Peyer's patch (tissue), 4 donors: Measurements from ENCODE around the gene ANKRD55. TPM values are rescaled to one million over a fixed set of nuclear protein-coding genes. Genes with fewer than 3 reads are reported as not detected.
"Not testable (repeated sequence)": the region's sequence is repeated elsewhere in the genome, so short reads cannot be mapped to it uniquely, and the experiment has no call there.

Source experiments
- DNase-seq, 3 donors: peaks; one replicate each; pipeline ENCODE4 v3.0.0-alpha.2; 2017 to 2019
- H3K27ac ChIP-seq, 4 donors: fragments of 200-600 bp; sonication (generic); one replicate each; pipeline ENCODE4 v1.5.1; 2016 to 2019
- H3K27me3 ChIP-seq, 2 donors: fragments of 200-600 bp; sonication (generic); one replicate each; pipeline ENCODE4 v1.5.1; 2019
- H3K36me3 ChIP-seq, 3 donors: fragments of 200-600 bp; sonication (generic); one replicate each; pipeline ENCODE4 v1.5.1; 2016 to 2019
- H3K4me1 ChIP-seq, 4 donors: fragments of 200-600 bp; sonication (generic); one replicate each; pipeline ENCODE4 v1.5.1; 2016 to 2019
- H3K4me3 ChIP-seq, 4 donors: fragments of 200-600 bp; sonication (generic); 1 replicate in 3 of 4; 2 replicates in 1 of 4; pipeline ENCODE4 v1.5.1; 2016 to 2019; ENCODE audit warnings: mild to moderate bottlenecking in 1 of 4
- H3K9me3 ChIP-seq, 4 donors: fragments of 200-600 bp; sonication (generic); one replicate each; pipeline ENCODE4 v1.5.1; 2016 to 2019; ENCODE audit warnings: mild to moderate bottlenecking in 1 of 4
- POLR2A ChIP-seq, 2 donors: fragments of 450-650 bp; IDR thresholded peaks; one replicate each; pipeline ENCODE4 v1.5.1; 2017; ENCODE audit warnings: antibody characterized with exemption in 2 of 2, mild to moderate bottlenecking in 2 of 2, moderate library complexity in 2 of 2
- total RNA-seq, 4 donors: library from RNA; depleted of rRNA; stranded (reverse); fragments of >200 nt; gene quantifications; one replicate each; pipeline ENCODE4 v1.1.0, GENCODE V29; 2016
- TF ChIP-seq, protein P1 (sequence below), 6 experiments: fragments of 450-650 bp in 4 of 6; fragments of 200-600 bp in 2 of 6; sonication (generic) in 1 of 6; IDR thresholded peaks; one replicate each; pipeline ENCODE4 v1.5.1; 2017 to 2019; ENCODE audit warnings: antibody characterized with exemption in 6 of 6, mild to moderate bottlenecking in 3 of 6, moderate library complexity in 1 of 6

ANKRD55 gene
- total RNA-seq, 4 donors from 2014 or later, result 0.80 to 8.3 TPM; not detected in 2

GRCh38 chr5:56155992-56156584 is 77.0 kb downstream of the ANKRD55 start:
- Histone ChIP-seq H3K27ac (peak overlapping the region in 2 of 4 donors; percentile 3 to 61), H3K36me3 (no peaks in the 10 kb centered on the region), H3K9me3 (no peaks in the 10 kb centered on the region), H3K27me3 (no peaks in the 10 kb centered on the region), H3K4me1 (no peaks in the 10 kb centered on the region), H3K4me3 (no peak overlapping the region)
- no peak for DNase-seq
- TF ChIP-seq, protein P1, sequence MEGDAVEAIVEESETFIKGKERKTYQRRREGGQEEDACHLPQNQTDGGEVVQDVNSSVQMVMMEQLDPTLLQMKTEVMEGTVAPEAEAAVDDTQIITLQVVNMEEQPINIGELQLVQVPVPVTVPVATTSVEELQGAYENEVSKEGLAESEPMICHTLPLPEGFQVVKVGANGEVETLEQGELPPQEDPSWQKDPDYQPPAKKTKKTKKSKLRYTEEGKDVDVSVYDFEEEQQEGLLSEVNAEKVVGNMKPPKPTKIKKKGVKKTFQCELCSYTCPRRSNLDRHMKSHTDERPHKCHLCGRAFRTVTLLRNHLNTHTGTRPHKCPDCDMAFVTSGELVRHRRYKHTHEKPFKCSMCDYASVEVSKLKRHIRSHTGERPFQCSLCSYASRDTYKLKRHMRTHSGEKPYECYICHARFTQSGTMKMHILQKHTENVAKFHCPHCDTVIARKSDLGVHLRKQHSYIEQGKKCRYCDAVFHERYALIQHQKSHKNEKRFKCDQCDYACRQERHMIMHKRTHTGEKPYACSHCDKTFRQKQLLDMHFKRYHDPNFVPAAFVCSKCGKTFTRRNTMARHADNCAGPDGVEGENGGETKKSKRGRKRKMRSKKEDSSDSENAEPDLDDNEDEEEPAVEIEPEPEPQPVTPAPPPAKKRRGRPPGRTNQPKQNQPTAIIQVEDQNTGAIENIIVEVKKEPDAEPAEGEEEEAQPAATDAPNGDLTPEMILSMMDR (IDR thresholded peaks at IDR 0.05), result no peak
- no peak for TF ChIP-seq POLR2A (IDR thresholded peaks at IDR 0.05)

- TF ChIP-seq, protein P1 (IDR thresholded peaks at IDR 0.05), result no peak
- TF ChIP-seq POLR2A (IDR thresholded peaks at IDR 0.05), result no peak
- peak overlapping the region in 3 of 4 donors; percentile 35 to 61 (median 50) for H3K27ac ChIP-seq
- peak in 1 of 3 donors; percentile 59 for DNase-seq
Measured at GRCh38 chr5:56154732-56155484, 78.2 kb downstream of the ANKRD55 start.

GRCh38 chr5:56152437-56152836 is 80.7 kb downstream of the ANKRD55 start:
- peak overlapping the region in 1 of 4 donors; percentile 38 for H3K27ac ChIP-seq
- DNase-seq, result no peak
- no peak for TF ChIP-seq POLR2A (IDR thresholded peaks at IDR 0.05)
- TF ChIP-seq, protein P1 (IDR thresholded peaks at IDR 0.05), result no peak

More at GRCh38 chr5:56154732-56155484, 78.2 kb downstream of the ANKRD55 start:
- H3K36me3 ChIP-seq, result no peaks in the 10 kb centered on the region
- no peak overlapping the region for H3K4me3 ChIP-seq
- H3K4me1 ChIP-seq, result no peaks in the 10 kb centered on the region
- H3K9me3 ChIP-seq, result no peaks in the 10 kb centered on the region
- no peaks in the 10 kb centered on the region for H3K27me3 ChIP-seq

DNA sequence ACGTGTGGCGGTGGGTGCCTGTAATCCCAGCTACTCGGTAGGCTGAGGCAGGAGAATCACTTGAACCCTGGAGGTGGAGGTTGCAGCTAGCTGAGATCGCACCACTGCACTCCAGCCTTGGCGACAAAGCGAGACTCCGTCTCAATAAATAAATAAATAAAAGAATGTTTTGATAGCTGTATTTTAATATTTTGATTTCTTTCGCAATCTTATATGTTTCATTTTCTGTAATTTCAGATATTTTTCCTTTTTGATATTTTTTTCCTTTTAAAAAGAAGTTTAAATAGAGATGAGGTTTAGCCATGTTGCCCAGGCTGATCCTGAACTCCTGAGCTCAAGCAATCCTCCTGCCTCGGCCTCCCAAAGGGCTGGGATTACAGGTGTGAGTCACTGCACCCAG is 82.4 kb downstream of the ANKRD55 start:
- H3K27me3 ChIP-seq, H3K36me3 ChIP-seq, H3K27ac ChIP-seq, DNase-seq, H3K9me3 ChIP-seq, H3K4me1 ChIP-seq, H3K4me3 ChIP-seq: not testable (repeated sequence)

More at GRCh38 chr5:56152437-56152836, 80.7 kb downstream of the ANKRD55 start:
- no peaks in the 10 kb centered on the region for H3K9me3 ChIP-seq
- no peaks in the 10 kb centered on the region for H3K27me3 ChIP-seq
- H3K4me1 ChIP-seq, result no peaks in the 10 kb centered on the region
- H3K36me3 ChIP-seq, result no peaks in the 10 kb centered on the region
- no peak overlapping the region for H3K4me3 ChIP-seq

GRCh38 chr5:56148453-56148971 is 84.6 kb downstream of the ANKRD55 start:
- H3K9me3 ChIP-seq, result no peaks in the 10 kb centered on the region
- no peak for TF ChIP-seq POLR2A (IDR thresholded peaks at IDR 0.05)
- no peaks in the 10 kb centered on the region for H3K36me3 ChIP-seq
- peak in 2 of 3 donors; percentile 55 to 65 for DNase-seq
- H3K27me3 ChIP-seq, result no peaks in the 10 kb centered on the region
- H3K4me1 ChIP-seq, result no peaks in the 10 kb centered on the region
- peak overlapping the region in 2 of 4 donors; percentile 57 to 58 for H3K27ac ChIP-seq
- H3K4me3 ChIP-seq, result no peak overlapping the region

DNA sequence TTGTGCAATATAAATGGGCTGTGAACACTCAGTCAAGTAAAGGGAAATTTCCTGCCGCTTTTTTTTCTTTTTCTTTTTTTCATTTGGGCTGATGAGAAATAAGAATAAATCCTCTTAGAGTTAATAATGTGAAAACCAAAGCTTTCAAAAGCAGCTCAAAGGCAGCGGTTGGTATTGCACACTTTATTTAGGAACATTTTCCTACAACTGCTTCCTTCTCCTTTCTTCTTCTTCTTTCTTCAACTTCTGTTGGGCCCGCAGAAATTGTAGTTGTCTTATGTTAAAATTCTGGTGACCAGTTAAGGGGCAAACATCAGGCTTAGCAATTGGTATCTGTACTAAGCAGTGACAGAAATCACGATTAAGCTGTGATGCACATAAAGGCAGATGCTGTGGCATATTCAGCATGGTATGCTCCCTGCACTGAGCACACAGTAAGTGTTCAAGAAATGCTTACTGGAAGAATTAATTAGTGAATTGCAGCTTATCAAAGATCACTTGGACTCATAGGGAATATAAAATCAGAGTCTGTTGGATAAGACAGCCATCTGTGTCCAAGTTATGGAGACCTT is 85.4 kb downstream of the ANKRD55 start:
- Histone ChIP-seq H3K27me3 (no peaks in the 10 kb centered on the region), H3K4me1 (no peaks in the 10 kb centered on the region), H3K36me3 (no peaks in the 10 kb centered on the region), H3K4me3 (no peak overlapping the region), H3K9me3 (no peaks in the 10 kb centered on the region), H3K27ac (peak overlapping the region in 3 of 4 donors; percentile 15 to 58 (median 57))
- TF ChIP-seq, protein P1 (IDR thresholded peaks at IDR 0.05), result no peak
- TF ChIP-seq POLR2A (IDR thresholded peaks at IDR 0.05), result no peak
- no peak for DNase-seq
